ENCODE results near the gene PAQR4. TPM values are rescaled to one million over a fixed set of nuclear protein-coding genes. Genes with fewer than 3 reads are reported as not detected.

The PAQR4 gene
- 1 to 10 TPM; 1.9 to 6.4 (median 4.1) TPM for total RNA-seq

DNA sequence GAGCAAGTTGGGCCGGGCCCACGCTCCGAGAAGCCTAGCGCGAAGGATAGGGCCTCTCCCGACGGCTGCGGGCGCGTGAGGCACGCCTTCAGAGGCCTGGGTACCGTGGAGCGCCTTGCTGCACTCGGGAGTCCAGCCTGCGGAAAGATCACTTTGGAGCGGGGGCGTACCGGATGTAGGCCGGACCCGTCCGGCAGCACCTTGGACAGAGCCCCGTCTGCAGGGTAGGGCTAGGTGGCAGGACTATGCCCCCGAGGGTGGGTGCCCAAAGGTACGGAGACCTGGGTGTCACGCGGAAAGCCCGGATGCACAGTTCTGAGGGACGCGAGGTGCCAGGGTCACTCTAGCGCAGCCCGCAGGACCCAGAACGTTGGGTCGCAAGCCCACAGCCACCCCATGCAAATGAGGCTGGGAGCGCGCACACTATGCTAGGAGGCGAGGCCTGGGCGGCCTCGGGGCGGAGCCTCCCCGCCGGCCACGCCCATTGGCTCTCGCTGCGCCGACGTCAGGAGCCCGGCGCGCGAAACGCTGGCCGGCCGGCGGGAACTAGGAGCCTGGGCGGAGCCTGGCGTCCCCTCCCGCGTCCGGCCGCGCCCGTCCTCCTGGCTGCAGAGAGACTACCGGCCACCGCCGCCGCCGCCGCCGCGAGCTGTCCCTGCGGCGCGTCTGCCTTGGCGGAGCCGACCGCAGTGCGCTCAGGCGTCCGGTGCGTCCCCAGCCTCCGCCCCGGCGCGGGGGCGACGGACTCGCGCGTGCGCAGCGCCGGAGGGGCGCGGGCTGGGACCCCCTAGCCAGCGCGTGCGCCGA is at the start of gene PAQR4:
TSS of gene PAQR4 (plus strand) at position 611 of the 807 bp plus-strand sequence. CDS start 327 bp downstream, outside the sequence.
- H3K36me3 ChIP-seq: no peaks in the 10 kb centered on the region
- WGBS, 2 donors (ENCODE audit: low coverage in 1 of 2): no CpG with 5 or more reads among the region's 98 CpGs
- H3K4me3 ChIP-seq: peak within 1 kb of the TSS; percentile 36 to 79
- H3K27ac ChIP-seq: peak within 1 kb of the TSS in 3 of 4 donors; percentile 41 to 70 (median 55)
- peaks cover 63% of the 10 kb centered on the region for H3K27me3 ChIP-seq
- no peaks in the 10 kb centered on the region for H3K9me3 ChIP-seq
- H3K4me1 ChIP-seq: peaks cover 1 to 67% (median 28%) of the 10 kb centered on the region in 3 donors
- TF ChIP-seq, protein P1, sequence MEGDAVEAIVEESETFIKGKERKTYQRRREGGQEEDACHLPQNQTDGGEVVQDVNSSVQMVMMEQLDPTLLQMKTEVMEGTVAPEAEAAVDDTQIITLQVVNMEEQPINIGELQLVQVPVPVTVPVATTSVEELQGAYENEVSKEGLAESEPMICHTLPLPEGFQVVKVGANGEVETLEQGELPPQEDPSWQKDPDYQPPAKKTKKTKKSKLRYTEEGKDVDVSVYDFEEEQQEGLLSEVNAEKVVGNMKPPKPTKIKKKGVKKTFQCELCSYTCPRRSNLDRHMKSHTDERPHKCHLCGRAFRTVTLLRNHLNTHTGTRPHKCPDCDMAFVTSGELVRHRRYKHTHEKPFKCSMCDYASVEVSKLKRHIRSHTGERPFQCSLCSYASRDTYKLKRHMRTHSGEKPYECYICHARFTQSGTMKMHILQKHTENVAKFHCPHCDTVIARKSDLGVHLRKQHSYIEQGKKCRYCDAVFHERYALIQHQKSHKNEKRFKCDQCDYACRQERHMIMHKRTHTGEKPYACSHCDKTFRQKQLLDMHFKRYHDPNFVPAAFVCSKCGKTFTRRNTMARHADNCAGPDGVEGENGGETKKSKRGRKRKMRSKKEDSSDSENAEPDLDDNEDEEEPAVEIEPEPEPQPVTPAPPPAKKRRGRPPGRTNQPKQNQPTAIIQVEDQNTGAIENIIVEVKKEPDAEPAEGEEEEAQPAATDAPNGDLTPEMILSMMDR (IDR thresholded peaks at IDR 0.05): peak in 2 of 4 experiments; percentile 9 to 25
- no peak for TF ChIP-seq POLR2A (IDR thresholded peaks at IDR 0.05)
- peak; percentile 95 for ATAC-seq

DNA sequence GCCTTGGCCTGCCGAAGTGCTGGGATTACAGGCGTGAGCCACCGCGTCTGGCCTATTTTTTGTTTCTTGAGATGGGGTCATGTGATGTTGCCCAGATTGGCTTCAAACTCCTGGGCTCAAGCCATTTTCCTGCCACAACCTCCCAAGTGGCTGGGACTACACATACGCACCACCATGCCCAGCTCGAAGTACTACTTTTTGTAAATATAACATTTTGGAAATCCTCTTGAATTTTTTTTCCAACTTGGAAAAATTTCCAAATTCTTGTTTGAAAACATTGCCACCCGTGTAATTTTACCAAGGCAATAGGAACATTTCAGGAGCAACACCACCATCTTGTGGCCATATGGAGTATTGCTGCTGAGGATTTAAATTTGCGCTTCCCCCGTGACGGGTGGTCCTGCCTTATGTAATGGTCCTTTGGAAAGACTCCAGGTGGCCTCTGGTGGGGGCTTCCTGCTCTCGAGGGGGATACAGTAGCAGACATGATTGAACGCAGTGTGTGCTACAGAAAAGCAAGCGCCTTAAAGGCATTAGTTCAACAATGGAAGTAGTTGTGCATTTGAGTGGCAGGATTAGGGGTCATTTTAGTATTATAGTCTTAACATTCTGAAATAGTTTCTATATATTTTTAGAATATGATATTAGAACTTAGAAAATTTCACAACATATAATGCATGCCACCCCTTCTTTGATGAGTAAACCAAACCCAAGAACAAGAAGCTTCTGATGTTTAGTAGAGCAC is 49.5 kb upstream of the PAQR4 start:
- Histone ChIP-seq H3K4me1 (peaks cover 0 to 16% (median 0%) of the 10 kb centered on the region in 3 donors), H3K9me3 (no peaks in the 10 kb centered on the region), H3K27ac (peak overlapping the region; percentile 37 to 81 (median 76)), H3K27me3 (no peaks in the 10 kb centered on the region), H3K4me3 (no peak overlapping the region), H3K36me3 (peaks cover 0 to 67% of the 10 kb centered on the region in 2 donors)
- peak; percentile 24 for TF ChIP-seq POLR2AphosphoS5 (IDR thresholded peaks at IDR 0.05)
- TF ChIP-seq, protein P1 (IDR thresholded peaks at IDR 0.05): peak; percentile 91 to 98 (median 95)
- no peak for TF ChIP-seq POLR2A (IDR thresholded peaks at IDR 0.05)
- no peak for TF ChIP-seq EP300 (IDR thresholded peaks at IDR 0.05)
- 5% methylated on average over 6 to 13 of the region's 13 CpGs for WGBS, 2 donors (ENCODE audit: low coverage in 1 of 2)
- peak; percentile 84 for ATAC-seq

DNA sequence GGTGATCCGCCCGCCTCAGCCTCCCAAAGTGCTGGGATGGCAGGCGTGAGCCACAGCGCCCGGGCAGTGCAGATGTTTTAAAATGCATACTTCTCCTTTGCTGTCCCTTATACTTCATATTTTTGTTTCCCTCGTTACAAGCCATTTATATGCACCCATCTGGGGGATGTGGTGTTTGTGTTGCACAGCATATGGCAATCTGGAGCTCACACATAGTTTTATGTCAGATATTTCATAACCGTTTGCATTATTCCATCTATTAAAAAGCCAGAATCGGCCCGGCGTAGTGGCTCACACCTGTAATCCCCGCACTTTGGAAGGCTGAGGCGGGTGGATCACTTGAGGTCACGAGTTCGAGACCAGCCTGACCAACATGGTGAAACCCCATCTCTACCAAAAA is 45.7 kb upstream of the PAQR4 start:
- TF ChIP-seq POLR2AphosphoS5 (IDR thresholded peaks at IDR 0.05) (no peak), POLR2A (IDR thresholded peaks at IDR 0.05) (no peak), EP300 (IDR thresholded peaks at IDR 0.05) (no peak)
- TF ChIP-seq, protein P1 (IDR thresholded peaks at IDR 0.05): no peak
- peaks cover 0 to 34% (median 0%) of the 10 kb centered on the region in 3 donors for H3K4me1 ChIP-seq
- H3K27ac ChIP-seq: no peak overlapping the region
- no peak for ATAC-seq
- no peak overlapping the region for H3K4me3 ChIP-seq
- WGBS, 2 donors (ENCODE audit: low coverage in 1 of 2): 87 to 95% methylated on average over 5 to 11 of the region's 14 CpGs
- peaks cover 0 to 36% of the 10 kb centered on the region in 2 donors for H3K36me3 ChIP-seq
- no peaks in the 10 kb centered on the region for H3K9me3 ChIP-seq
- H3K27me3 ChIP-seq: no peaks in the 10 kb centered on the region

DNA sequence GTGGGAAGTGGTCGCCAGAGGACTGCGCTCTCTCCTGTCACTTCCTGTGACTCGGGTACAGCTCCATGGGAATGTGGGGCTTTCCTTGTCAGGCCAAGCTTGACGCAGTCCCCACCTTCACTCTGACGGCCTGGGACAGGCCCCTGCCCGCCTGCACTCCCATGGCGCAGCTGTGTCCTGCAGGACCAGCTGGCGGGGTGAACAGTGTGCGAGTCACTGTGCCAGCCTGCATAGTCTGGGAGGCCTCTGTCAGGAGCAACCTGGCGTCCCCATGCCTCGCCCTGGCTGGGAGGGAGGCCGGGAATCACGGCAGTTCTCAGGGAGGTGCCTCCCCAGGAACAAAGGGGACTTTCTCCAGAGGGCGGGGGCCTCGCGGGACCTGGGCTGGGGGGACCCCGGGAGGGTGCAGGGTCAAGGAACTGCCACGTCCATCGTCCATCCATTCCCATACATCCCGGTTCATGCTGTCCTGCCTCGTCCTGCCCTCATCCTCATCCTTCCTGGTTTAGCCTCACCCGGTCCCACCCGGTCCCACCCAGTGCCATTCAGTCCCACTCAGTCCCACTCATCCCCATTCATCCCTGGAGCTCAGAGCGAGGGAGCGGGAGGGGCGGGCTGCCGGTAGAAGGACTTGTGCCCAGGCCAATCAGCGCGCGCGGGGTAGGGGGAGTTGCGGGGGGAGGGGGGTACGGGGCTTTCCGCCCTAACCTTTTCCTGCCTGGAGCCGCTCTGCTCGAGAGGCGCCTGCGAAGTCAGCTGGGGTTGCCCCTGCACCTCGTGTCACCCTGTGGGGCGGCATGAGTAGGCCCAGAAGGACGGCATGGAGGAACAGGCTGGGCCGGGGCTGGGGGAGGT is 44.0 kb upstream of the PAQR4 start:
- WGBS, 2 donors (ENCODE audit: low coverage in 1 of 2): 59 to 65% methylated on average over 4 to 6 of the region's 42 CpGs
- TF ChIP-seq POLR2A (IDR thresholded peaks at IDR 0.05) (no peak), POLR2AphosphoS5 (IDR thresholded peaks at IDR 0.05) (no peak), EP300 (IDR thresholded peaks at IDR 0.05) (no peak)
- TF ChIP-seq, protein P1 (IDR thresholded peaks at IDR 0.05): no peak
- no peak for ATAC-seq
- H3K27me3 ChIP-seq: no peaks in the 10 kb centered on the region
- H3K27ac ChIP-seq: no peak overlapping the region
- H3K9me3 ChIP-seq: no peaks in the 10 kb centered on the region
- peaks cover 0 to 52% of the 10 kb centered on the region in 2 donors for H3K36me3 ChIP-seq
- H3K4me1 ChIP-seq: peaks cover 0 to 21% (median 0%) of the 10 kb centered on the region in 3 donors
- H3K4me3 ChIP-seq: no peak overlapping the region

Measured in gastroesophageal sphincter (tissue), 4 donors.